ENCODE results near the gene STK17A. TPM values are rescaled to one million over a fixed set of nuclear protein-coding genes. Genes with fewer than 3 reads are reported as not detected.
"Not testable (repeated sequence)": the region's sequence is repeated elsewhere in the genome, so short reads cannot be mapped to it uniquely, and the experiment has no call there.

The STK17A gene
- total RNA-seq, 1 donor from 2014 or later, result 79.5 TPM

- FAIRE-seq, result no peak
Measured at GRCh38 chr7:43583424-43584194, 701 bp downstream of the STK17A start.

GRCh38 chr7:43584195-43584586 lies 1.3 kb downstream of the STK17A start:
- FAIRE-seq (peak; percentile 89), DNase-seq (ENCODE audit: low read depth) (peak; percentile 74)
- Histone ChIP-seq H3K27me3 (ENCODE audit: control insufficient read depth, insufficient read depth, low read length) (no peaks in the 10 kb centered on the region), H3K4me3 (ENCODE audit: low read depth, low read length) (peak overlapping the region; percentile 98), H3K36me3 (ENCODE audit: control insufficient read depth, insufficient read depth, low read length) (no peaks in the 10 kb centered on the region)
- no peak for TF ChIP-seq CTCF (IDR thresholded peaks at IDR 0.05; ENCODE audit: insufficient read depth, low read length, severe bottlenecking)

More at GRCh38 chr7:43583424-43584194, 701 bp downstream of the STK17A start:
- peak overlapping the region; percentile 98 for H3K4me3 ChIP-seq (ENCODE audit: low read depth, low read length)
- no peak for DNase-seq (ENCODE audit: low read depth)
- TF ChIP-seq CTCF (IDR thresholded peaks at IDR 0.05; ENCODE audit: insufficient read depth, low read length, severe bottlenecking), result peak; percentile 39
- H3K27me3 ChIP-seq (ENCODE audit: control insufficient read depth, insufficient read depth, low read length), result no peaks in the 10 kb centered on the region
- H3K36me3 ChIP-seq (ENCODE audit: control insufficient read depth, insufficient read depth, low read length), result no peaks in the 10 kb centered on the region

GRCh38 chr7:43584733-43585132 lies 1.8 kb downstream of the STK17A start:
- peak overlapping the region; percentile 98 for H3K4me3 ChIP-seq (ENCODE audit: low read depth, low read length)
- H3K36me3 ChIP-seq (ENCODE audit: control insufficient read depth, insufficient read depth, low read length); DNase-seq (ENCODE audit: low read depth); FAIRE-seq; H3K27me3 ChIP-seq (ENCODE audit: control insufficient read depth, insufficient read depth, low read length): not testable (repeated sequence)

- FAIRE-seq (no peak), DNase-seq (ENCODE audit: low read depth) (peak; percentile 84)
Measured at GRCh38 chr7:43585562-43585961, 2.7 kb downstream of the STK17A start.

GRCh38 chr7:43586251-43586900 lies 3.5 kb downstream of the STK17A start:
- FAIRE-seq (no peak), DNase-seq (ENCODE audit: low read depth) (peak; percentile 97)
- no peak for TF ChIP-seq CTCF (IDR thresholded peaks at IDR 0.05; ENCODE audit: insufficient read depth, low read length, severe bottlenecking)
- no peaks in the 10 kb centered on the region for H3K27me3 ChIP-seq (ENCODE audit: control insufficient read depth, insufficient read depth, low read length)
- peak overlapping the region; percentile 98 for H3K4me3 ChIP-seq (ENCODE audit: low read depth, low read length)
- peaks cover 1% of the 10 kb centered on the region for H3K36me3 ChIP-seq (ENCODE audit: control insufficient read depth, insufficient read depth, low read length)

More at GRCh38 chr7:43585562-43585961, 2.7 kb downstream of the STK17A start:
- Histone ChIP-seq H3K4me3 (ENCODE audit: low read depth, low read length) (peak overlapping the region; percentile 98), H3K36me3 (ENCODE audit: control insufficient read depth, insufficient read depth, low read length) (peaks cover 1% of the 10 kb centered on the region), H3K27me3 (ENCODE audit: control insufficient read depth, insufficient read depth, low read length) (no peaks in the 10 kb centered on the region)
- TF ChIP-seq CTCF (IDR thresholded peaks at IDR 0.05; ENCODE audit: insufficient read depth, low read length, severe bottlenecking), result no peak

GRCh38 chr7:43588477-43589132 lies 5.7 kb downstream of the STK17A start:
- FAIRE-seq (no peak), DNase-seq (ENCODE audit: low read depth) (no peak)

More at GRCh38 chr7:43588477-43589132, 5.7 kb downstream of the STK17A start:
- H3K27me3 ChIP-seq (ENCODE audit: control insufficient read depth, insufficient read depth, low read length), result no peaks in the 10 kb centered on the region
- no peak for TF ChIP-seq CTCF (IDR thresholded peaks at IDR 0.05; ENCODE audit: insufficient read depth, low read length, severe bottlenecking)
- H3K36me3 ChIP-seq (ENCODE audit: control insufficient read depth, insufficient read depth, low read length), result peaks cover 3% of the 10 kb centered on the region
- H3K4me3 ChIP-seq (ENCODE audit: low read depth, low read length), result no peak overlapping the region

Data from bronchial epithelial cell (primary cell).